GM19467 (cell line): ENCODE results near the gene HHATL.

Experiments
- ATAC-seq: cut with Tn5 transposase; IDR thresholded peaks from one replicate; pipeline ENCODE4 v1.9.1; 2021; ENCODE audit warnings: mild to moderate bottlenecking, moderate library complexity; ENCODE audit not compliant: unreplicated experiment

The HHATL gene

GRCh38 chr3:42702066-42702951 is at the start of gene HHATL:
HHATL (minus strand) TSS chr3:42702798; CDS start chr3:42700826, 1,972 bp downstream.
- ATAC-seq: no peak

GRCh38 chr3:42751609-42752008 is 49.0 kb upstream of the HHATL start:
- ATAC-seq: no peak

GRCh38 chr3:42750834-42751233 is 48.2 kb upstream of the HHATL start:
- ATAC-seq: no peak

GRCh38 chr3:42749753-42750231 is 47.2 kb upstream of the HHATL start:
- ATAC-seq: no peak

GRCh38 chr3:42749025-42749752 is 46.6 kb upstream of the HHATL start:
- no peak for ATAC-seq

- ATAC-seq: no peak
These were observed 45.0 kb upstream of the HHATL start for GRCh38 chr3:42747581-42747980.

- no peak for ATAC-seq
These were observed 44.2 kb upstream of the HHATL start for GRCh38 chr3:42746455-42747450.

GRCh38 chr3:42745776-42746454 is 43.3 kb upstream of the HHATL start:
- no peak for ATAC-seq

- ATAC-seq: no peak
These were observed 42.7 kb upstream of the HHATL start for GRCh38 chr3:42745291-42745745.

- ATAC-seq: no peak
These were observed 40.8 kb upstream of the HHATL start for GRCh38 chr3:42743204-42743995.

- no peak for ATAC-seq
These were observed 40.1 kb upstream of the HHATL start for GRCh38 chr3:42742688-42743087.

GRCh38 chr3:42742259-42742658 is 39.7 kb upstream of the HHATL start:
- no peak for ATAC-seq

- ATAC-seq: no peak
These were observed 39.2 kb upstream of the HHATL start for GRCh38 chr3:42741796-42742195.

- ATAC-seq: no peak
These were observed 37.0 kb upstream of the HHATL start for GRCh38 chr3:42739401-42740158.

GRCh38 chr3:42736531-42736930 is 33.9 kb upstream of the HHATL start:
- ATAC-seq: no peak

GRCh38 chr3:42736081-42736480 is 33.5 kb upstream of the HHATL start:
- no peak for ATAC-seq

- ATAC-seq: no peak
These were observed 33.0 kb upstream of the HHATL start for GRCh38 chr3:42735615-42736014.

- ATAC-seq: no peak
These were observed 32.4 kb upstream of the HHATL start for GRCh38 chr3:42735019-42735418.
